Activated CD8-positive, alpha-beta memory T cell treated with anti-CD3 and anti-CD28 coated beads, Interleukin-2, amount 50 U/mL, for 48 hours (primary cell): ENCODE measurements around the gene DAND5.
A peak's percentile ranks its signal among the peaks of the same experiment; 100 is the strongest.

Experiments used
- DNase-seq: peaks from one replicate; pipeline ENCODE4 v3.0.0-alpha.2; 2020

The DAND5 gene, protein sequence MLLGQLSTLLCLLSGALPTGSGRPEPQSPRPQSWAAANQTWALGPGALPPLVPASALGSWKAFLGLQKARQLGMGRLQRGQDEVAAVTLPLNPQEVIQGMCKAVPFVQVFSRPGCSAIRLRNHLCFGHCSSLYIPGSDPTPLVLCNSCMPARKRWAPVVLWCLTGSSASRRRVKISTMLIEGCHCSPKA

DNA sequence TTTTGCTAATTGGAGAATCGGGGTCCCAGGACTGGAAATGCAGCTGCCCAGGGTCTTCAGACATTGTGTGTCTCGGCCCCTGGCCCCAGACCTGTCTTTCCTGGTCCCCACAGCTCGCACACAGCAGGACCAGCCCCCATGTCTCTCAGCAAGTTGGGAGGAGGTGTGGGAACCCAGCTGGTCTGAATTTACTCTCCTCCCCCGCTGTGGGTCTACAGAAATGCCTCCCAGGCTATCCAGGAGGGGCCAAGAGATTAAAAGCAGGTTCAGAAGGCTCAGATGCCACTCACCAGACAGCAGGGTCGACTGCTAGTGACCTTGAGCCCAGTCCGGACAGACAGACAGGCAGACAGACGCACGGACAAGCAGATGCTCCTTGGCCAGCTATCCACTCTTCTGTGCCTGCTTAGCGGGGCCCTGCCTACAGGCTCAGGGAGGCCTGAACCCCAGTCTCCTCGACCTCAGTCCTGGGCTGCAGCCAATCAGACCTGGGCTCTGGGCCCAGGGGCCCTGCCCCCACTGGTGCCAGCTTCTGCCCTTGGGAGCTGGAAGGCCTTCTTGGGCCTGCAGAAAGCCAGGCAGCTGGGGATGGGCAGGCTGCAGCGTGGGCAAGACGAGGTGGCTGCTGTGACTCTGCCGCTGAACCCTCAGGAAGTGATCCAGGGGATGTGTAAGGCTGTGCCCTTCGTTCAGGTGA, at the start of gene DAND5:
TSS of gene DAND5 (plus strand) at position 285 of the 697 bp plus-strand sequence. CDS start at position 370, 85 bp downstream.
- DNase-seq = no peak

DNA sequence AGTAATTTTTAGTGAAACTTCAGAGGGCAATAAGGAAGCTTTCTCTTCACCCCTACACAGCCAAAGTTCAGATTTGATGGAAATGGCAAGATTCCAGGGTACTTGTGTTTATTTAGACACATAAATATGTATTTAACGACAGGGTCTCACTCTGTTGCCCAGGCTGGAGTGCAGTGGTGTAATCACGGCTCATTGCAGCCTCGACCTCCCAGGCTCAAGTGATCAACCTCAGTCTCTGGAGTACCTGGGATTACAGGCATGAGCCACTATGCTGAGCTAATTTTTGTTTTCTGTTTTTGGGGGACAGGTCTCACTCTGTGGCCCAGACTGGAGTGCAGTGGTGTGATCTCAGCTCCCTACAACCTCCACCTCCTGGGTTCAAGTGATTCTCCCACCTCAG, 48.3 kb upstream of the DAND5 start:
- no peak for DNase-seq

DNA sequence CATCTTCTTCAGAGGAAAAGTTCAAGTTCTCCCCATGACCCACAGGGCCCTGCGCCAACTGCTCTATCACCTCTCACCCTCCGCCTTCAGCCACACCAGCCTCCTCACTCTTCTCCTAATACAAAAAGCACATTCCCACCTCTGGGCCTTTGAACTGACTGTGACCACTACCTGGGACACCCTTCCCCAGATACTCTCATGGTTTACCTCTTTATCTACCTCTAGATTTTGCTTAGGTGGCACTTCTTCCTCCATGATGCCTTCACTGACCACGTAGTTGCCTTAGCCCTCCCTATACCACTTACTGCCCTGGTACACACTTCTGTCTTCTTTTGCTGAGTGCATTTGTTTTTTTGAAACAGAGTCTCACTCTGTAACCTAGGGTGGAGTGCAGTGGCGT, 46.4 kb upstream of the DAND5 start:
- no peak for DNase-seq

DNA sequence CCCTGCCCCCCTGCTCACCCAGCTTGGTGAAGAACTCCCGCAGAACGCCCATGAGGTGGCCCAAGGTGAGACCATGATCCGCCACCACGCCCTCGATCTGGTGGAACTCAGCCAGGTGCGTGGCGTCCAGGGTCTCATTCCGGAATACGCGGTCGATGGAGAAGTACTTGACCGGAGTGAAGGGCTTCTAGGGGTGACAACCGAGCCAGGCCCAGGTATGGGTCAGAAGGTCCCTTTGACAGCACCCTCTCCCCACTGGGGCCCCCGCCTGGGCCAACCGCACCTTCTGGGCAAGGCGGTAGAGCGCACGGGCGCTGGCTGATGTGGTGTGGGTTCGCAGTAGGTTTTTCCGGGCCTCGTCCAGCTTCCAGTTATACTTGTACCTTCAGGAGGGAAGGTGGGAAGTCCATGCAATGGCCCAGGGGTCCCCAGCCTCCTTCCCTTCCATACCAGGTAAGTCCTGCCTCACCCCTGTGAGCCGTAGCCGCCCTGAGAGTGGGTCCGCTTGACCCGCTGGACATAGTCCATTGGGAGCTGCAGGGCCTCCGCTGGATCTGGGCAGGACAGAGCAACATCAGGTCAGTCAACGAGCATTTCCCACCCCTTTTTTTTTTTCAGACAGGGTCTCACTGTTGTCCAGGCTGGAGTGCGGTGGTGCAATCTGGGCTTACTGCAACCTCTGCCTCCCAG, 44.6 kb upstream of the DAND5 start:
- DNase-seq = no peak

DNA sequence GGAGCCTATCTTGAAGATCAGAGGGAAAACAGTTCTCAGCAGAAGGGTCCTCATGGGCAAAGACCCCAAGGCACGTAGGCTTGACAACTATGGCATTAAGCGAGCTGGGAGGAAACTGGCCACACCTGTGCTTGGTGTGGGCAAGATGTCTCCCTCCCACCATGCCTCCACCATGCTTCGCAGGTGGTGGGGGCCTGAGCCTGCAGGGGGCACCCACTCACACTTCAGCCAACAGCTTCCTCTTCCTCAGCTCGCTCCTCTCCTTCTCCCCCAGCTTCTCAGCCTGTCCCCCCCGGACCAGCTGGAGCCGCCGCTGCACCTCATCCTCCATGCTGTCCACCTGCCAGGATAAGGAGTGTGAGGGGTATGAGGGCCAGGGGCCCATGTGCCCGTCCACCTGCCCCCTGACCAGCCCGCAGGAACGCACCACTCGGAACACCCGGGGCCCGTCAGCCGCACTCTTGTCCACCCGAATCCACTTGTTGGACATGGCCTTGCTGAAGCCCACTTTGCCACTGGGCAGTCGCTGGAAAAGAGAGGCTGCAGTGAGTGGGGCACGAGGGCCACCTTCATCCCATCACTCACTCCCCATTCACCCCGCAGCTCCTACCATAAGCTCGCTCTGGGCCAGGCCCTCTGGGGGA, 39.3 kb upstream of the DAND5 start:
- DNase-seq = no peak

DNA sequence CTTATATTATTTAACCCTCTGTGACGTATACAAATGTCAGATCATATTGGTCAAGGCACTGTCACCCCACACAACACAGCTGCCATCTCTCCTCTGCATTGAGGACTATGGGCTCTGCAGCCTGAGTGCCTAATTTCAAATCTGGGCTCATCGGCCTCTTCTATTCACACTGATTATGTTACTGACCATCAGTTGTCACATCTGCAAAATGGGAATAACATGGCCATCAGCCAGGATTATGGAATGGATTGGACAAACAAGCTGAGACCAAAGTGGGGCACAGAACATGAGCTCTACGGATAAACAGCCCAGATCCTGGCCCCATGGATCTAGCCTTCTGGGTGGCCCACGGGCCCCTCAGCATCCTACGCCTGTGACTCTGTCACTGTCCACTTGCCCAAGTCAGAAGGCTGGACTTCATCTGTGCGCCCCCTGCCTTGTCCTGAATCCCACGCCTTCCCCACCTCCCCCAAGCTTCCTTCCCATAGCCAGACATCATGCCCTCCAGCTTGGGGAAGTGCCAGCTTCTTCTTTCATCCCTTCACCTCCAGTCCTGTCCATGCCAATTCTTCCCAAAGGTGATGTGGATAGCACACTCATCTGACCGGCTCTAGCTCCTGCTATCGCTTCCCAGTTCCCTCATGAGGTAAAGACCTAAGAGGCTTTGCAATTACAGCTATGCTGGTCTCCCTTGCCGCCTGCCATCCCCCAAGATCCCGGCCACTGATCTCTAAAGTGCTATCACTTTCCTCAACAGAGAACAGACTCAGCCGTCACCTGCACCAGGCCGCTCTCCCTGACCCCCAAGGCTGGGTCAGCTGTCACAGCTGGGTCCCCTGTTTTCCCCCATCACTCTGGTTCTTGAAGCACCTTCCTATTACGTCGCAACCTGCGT, 36.7 kb upstream of the DAND5 start:
- no peak for DNase-seq

DNA sequence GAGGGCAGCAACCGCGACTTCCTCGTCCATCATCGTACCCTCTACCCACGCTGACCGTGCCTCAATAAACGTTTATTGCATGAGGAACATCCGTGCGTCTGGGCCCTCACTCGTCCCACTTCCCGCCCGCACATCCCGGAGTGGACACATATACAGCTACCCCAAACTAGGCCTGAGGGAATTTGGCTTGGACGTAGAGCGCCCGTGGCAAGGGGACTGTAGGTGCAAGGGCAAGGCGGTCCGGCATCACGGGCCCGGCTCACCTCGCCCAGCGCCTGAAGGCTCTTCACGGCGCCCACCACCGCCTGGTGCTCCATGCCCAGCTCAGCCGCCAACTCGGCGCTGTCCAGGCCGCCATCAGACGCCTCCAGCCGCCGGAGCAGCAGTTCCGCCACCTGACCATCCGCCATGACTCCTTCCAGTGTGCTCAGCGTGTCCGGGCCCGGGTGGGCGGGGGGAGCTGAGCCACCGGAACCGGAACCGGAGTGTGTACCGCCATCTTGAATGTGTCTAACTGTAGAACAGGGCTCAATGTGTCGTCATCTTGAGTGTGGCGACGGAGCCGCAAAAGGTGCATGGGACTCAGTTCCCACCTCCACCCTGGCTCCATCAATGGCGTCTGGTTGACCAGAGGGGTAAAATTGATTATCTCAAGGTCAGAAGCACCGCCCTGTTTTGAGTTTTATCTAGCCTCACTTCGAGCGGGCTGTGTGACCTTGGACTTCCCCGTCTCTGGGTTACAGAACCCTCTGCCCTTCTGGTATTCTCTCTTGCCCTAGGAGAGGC, 35.9 kb upstream of the DAND5 start, which contains the start of gene FARSA:
TSS of gene FARSA (minus strand) at position 425 of the 786 bp plus-strand sequence. CDS start at position 410, 15 bp downstream.
- peak; percentile 88 for DNase-seq

DNA sequence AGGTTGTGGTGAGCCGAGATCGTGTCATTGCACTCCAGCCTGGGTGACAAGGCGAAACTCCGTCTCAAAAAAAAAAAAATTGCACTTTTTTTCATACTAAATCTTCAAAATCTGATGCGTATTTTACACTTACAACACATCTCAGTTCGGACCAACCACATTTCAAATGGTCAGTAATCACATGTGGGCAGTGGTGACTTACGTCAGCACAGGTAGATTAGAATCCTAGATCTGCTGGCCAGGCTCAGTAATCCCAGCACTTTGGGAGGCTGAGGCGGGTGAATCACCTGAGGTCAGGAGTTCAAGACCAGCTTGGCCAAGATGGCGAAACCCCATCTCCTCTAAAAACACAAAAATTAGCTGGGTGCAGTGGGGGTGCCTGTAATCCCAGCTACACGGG, 34.3 kb upstream of the DAND5 start:
- no peak for DNase-seq

DNA sequence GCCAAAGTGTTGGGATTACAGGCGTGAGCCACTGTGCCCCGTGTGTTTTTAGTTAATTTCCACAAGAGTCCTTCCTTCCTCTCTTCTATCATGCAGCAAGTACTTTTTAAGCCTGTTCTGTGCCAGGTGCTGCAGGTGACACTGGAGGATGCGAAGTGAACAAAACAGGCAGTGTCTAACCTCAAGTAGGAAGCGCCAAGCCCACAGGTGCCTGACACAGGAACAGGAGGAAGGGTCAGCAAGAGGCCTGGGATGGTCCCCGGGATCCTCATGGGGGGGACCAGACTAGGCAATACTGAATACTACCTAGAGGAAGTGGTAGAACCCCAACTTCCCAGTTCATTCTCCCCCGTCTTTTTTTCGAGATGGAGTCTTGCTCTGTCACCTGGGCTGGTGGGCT, 32.8 kb upstream of the DAND5 start:
- no peak for DNase-seq

DNA sequence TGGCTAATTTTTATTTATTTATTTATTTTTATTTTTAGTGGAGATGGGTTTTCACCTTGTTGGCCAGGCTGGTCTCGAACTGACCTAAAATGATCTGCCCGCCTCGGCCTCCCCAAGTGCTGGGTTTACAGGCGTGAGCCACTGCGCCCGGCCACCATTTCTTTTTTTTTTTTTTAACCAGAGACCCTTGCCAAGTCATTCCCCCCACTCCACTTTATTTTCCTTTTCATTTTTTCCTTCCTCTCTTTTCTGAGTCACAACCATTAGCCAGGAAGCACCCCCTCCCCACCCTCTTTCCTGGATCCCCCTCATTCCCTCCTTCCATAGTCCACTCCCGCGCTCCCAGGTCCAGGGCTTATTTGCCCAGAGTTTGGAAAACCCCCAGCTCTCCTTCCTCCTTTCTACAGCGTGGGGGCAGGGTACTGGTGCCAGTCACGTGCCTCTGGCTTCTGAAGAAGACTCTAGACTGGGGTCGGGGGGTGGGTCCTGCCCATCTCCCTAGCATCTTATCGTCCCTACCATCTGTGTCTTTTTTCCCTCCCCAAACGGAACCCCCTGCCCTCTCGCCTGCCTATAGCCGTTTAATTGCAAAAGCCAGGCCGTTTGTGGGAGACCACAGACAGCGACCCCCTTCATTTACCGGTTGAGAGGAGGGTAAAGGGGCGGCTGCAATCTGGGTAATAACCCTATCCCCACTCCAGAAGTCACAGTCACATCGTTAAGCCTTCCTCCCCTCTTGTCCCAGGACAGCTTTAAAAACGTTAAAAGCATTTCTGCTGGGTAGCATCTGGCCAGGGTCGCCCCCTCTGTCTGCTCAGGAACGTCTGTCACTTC, 32.1 kb upstream of the DAND5 start:
- DNase-seq = peak; percentile 66

DNA sequence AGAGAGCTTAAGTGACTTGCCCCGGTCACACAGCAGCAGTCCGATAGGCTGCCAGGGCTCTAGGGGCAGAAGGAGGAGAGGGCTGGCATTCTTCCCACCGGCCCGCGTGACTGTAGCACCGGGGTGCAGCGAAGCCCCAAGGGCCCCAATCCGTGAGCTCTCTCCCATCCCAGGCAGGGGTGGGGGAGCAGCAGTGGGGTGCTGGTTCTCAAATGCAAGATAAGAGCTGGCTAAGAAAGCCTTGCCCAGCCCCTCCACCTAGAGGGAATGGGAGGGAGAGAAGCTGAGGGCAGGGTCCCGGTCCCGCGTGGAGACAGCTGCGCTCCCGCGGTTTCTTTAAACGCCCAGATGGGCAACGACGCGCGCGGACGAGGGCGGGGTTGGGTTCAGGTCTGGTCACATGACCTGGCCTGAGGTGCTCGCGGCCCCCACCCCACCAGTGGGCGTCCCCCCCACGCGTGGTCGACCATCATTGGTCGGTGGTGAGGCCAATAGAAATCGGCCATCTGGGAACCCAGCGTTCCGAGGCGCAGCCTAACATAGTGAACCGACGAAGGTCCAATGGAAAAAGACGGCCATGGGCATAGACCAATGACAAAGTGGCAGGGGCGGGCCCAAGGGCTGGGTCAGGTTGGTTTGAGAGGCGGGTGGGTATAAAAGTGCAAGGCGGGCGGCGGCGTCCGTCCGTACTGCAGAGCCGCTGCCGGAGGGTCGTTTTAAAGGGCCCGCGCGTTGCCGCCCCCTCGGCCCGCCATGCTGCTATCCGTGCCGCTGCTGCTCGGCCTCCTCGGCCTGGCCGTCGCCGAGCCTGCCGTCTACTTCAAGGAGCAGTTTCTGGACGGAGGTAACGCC, 31.2 kb upstream of the DAND5 start, which contains the start of gene CALR:
TSS of gene CALR (plus strand) at position 683 of the 852 bp plus-strand sequence. CDS start at position 754, 71 bp downstream.
- DNase-seq = peak; percentile 99

DNA sequence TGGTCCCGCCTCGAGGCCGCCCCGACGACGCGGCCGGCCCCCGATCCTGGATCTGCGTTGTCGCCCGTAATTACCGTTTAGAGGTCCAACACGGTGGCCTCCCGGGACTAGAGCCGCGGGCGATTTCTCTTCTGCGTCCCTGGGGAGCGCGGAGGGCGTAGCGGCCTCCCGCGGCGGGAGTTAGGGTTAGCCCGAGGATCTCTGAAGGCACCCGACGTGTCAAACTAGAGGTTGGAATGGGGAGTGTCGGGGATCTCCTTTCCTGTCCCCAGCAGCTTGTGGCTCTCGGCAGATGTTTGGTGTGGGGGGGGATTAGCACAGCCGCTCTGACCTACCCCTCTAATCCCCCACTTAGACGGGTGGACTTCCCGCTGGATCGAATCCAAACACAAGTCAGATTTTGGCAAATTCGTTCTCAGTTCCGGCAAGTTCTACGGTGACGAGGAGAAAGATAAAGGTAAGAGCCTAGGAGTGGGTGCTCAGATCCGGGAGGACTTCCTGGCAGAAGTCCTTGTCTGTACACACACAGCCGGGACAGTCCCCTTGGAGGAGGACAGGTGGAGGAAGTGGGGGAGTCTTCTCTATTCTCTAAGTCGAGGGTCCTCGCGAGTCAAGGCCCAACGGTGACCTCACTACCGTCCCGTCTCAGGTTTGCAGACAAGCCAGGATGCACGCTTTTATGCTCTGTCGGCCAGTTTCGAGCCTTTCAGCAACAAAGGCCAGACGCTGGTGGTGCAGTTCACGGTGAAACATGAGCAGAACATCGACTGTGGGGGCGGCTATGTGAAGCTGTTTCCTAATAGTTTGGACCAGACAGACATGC, 30.4 kb upstream of the DAND5 start:
- DNase-seq = peak; percentile 73

DNA sequence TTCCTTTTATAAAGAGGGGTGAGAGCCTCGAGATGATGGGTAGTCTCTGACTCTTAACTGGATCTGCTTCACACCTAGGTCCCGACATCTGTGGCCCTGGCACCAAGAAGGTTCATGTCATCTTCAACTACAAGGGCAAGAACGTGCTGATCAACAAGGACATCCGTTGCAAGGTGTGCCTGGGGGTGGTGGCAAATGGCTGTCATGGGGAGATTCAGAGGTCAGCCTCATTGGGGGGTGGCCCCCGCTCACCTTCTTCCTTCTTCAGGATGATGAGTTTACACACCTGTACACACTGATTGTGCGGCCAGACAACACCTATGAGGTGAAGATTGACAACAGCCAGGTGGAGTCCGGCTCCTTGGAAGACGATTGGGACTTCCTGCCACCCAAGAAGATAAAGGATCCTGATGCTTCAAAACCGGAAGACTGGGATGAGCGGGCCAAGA, 29.4 kb upstream of the DAND5 start:
- DNase-seq = no peak

DNA sequence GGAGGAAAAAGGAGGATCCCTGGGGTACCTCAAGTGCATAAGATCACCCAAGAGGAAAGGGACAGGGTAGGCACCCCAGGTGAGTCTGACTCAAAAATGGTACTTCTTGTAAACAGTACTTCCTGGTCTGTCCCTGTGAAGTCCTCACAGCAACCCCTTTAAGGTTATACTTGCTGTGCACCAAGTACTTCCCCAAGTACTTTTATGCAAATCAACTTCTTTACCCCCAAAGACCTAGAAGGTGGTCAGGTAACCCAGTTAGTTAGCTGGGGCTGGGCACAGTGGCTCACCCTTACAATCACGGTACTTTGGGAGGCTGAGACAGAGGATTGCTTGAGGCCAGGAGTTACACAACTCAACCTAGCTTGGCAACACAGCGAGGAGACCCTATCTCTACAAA, 28.5 kb upstream of the DAND5 start:
- no peak for DNase-seq

DNA sequence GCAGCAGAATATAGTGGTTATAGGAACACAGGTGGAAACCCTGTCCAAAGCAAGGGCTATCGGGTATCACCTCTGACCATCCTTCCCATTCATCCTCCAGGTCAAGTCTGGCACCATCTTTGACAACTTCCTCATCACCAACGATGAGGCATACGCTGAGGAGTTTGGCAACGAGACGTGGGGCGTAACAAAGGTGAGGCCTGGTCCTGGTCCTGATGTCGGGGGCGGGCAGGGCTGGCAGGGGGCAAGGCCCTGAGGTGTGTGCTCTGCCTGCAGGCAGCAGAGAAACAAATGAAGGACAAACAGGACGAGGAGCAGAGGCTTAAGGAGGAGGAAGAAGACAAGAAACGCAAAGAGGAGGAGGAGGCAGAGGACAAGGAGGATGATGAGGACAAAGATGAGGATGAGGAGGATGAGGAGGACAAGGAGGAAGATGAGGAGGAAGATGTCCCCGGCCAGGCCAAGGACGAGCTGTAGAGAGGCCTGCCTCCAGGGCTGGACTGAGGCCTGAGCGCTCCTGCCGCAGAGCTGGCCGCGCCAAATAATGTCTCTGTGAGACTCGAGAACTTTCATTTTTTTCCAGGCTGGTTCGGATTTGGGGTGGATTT, 25.8 kb upstream of the DAND5 start:
- DNase-seq = no peak

DNA sequence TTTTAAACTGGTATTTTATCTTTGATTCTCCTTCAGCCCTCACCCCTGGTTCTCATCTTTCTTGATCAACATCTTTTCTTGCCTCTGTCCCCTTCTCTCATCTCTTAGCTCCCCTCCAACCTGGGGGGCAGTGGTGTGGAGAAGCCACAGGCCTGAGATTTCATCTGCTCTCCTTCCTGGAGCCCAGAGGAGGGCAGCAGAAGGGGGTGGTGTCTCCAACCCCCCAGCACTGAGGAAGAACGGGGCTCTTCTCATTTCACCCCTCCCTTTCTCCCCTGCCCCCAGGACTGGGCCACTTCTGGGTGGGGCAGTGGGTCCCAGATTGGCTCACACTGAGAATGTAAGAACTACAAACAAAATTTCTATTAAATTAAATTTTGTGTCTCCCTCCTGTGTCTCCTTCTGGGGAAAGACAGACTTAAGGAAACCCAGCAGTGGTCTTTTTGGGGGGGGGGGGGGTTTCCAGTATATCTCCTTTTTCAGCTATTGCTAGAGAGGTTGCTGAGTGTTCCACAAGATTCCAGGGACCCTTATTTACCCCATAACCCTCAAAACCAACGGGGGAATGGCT, 25.2 kb upstream of the DAND5 start:
- DNase-seq = no peak

DNA sequence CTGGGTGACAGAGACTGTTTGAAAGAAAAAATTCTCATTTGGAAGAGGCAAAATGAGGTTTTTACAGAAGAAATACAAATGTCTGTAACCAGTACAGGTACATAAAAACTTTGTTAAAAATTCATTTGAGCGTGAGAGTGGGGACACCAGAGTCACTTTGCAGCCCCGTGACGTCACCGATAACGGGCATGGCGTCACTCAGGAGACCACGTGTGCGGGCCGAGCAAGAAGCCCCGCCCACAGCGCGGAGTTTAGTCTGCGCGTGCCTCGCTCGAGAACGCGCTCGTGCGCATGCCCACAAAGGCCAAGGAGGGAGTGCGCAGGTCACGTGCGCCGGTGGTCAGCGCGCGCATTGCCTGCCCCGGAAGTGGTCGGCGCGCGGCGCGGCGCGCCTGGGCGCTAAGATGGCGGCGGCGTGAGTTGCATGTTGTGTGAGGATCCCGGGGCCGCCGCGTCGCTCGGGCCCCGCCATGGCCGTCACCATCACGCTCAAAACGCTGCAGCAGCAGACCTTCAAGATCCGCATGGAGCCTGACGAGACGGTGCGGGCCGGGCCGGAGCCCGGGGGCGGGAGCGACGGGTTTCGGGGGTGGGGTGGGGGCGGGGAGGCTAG, 23.8 kb upstream of the DAND5 start, which contains the start of gene RAD23A:
TSS of gene RAD23A (plus strand) at position 384 of the 613 bp plus-strand sequence. CDS start at position 471, 87 bp downstream.
- peak; percentile 100 for DNase-seq
